Chondrocyte (in vitro differentiated cells): ENCODE results near the gene CDKN1C. TPM values are rescaled to one million over a fixed set of nuclear protein-coding genes. Genes with fewer than 3 reads are reported as not detected.

ENCODE experiments used
- DNase-seq: peaks from one replicate; pipeline ENCODE4 v3.0.0; 2021; ENCODE audit warnings: mixed read lengths, low spot score
- H3K27ac Mint-ChIP-seq: one replicate; pipeline ENCODE4 v1.8.0; 2021; ENCODE audit warnings: mild to moderate bottlenecking, moderate library complexity, mixed read lengths; ENCODE audit not compliant: unreplicated experiment
- H3K27me3 Mint-ChIP-seq: 2 replicates; pipeline ENCODE4 v1.8.0; 2021; ENCODE audit warnings: low read depth, mixed read lengths
- H3K36me3 Mint-ChIP-seq: 2 replicates; pipeline ENCODE4 v1.8.0; 2021; ENCODE audit warnings: low read depth, mixed read lengths
- H3K4me1 Mint-ChIP-seq: 2 replicates; pipeline ENCODE4 v1.8.0; 2021; ENCODE audit warnings: low read depth, mild to moderate bottlenecking, mixed read lengths
- H3K4me3 Mint-ChIP-seq: one replicate; pipeline ENCODE4 v1.8.0; 2021; ENCODE audit warnings: mild to moderate bottlenecking, moderate library complexity, mixed read lengths; ENCODE audit not compliant: unreplicated experiment
- H3K9me3 Mint-ChIP-seq: 2 replicates; pipeline ENCODE4 v1.8.0; 2021; ENCODE audit warnings: low read depth, mixed read lengths
- CTCF ChIP-seq: fragments of 200-600 bp; sonication (generic); IDR thresholded peaks from 2 replicates; pipeline ENCODE4 v1.5.0; 2021; ENCODE audit warnings: antibody characterized with exemption, mild to moderate bottlenecking, moderate library complexity
- total RNA-seq: library from RNA; stranded (reverse); gene quantifications from 3 replicates; pipeline ENCODE4 v1.2.1, GENCODE V29; 2021

CDKN1C gene
- total RNA-seq, 1 donor from 2014 or later: 14.6 TPM

DNA sequence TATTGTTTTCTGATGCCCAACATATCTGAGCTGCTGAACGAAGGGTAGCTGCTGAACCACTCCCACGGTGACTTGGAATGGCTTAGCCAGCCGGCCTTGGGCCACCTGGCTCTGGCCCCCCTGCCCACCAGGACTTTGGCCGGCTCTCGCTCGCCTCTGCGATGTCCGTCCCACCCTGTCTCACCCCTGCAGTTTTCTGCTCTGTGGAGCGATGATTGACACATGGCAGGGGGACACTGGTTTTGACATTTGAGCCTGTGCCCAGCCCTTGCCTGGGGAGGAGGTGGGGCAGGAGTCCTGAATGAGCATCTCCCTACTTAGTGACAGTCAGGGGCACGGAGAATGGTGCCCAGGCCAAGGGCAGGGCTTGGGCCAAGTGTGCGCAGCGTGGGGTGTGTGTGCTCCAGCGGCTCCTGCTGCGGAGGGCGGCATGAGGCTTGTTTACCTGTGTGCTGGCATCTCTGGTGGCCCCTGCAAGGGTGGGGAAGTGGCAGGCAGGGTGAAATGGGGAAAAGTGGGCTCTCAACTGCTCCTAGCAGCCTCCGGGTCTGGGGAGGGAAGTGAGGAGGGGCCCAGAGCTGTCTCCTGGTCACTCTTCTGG lies 15.7 kb upstream of the CDKN1C start:
- no peak for TF ChIP-seq CTCF
- peak overlapping the region; percentile 67 for H3K4me3 Mint-ChIP-seq
- H3K36me3 Mint-ChIP-seq: peaks cover 8% of the 10 kb centered on the region
- no peak for DNase-seq
- H3K9me3 Mint-ChIP-seq: peaks cover 6% of the 10 kb centered on the region
- H3K27me3 Mint-ChIP-seq: no peaks in the 10 kb centered on the region
- H3K4me1 Mint-ChIP-seq: peaks cover 28% of the 10 kb centered on the region
- peak overlapping the region; percentile 32 for H3K27ac Mint-ChIP-seq

GRCh38 chr11:2899080-2899783 lies 13.7 kb upstream of the CDKN1C start:
- no peak for TF ChIP-seq CTCF
- Mint-ChIP-seq H3K9me3 (no peaks in the 10 kb centered on the region), H3K4me3 (no peak overlapping the region), H3K4me1 (peaks cover 28% of the 10 kb centered on the region), H3K27ac (peak overlapping the region; percentile 79), H3K27me3 (no peaks in the 10 kb centered on the region), H3K36me3 (no peaks in the 10 kb centered on the region)
- DNase-seq: no peak

DNA sequence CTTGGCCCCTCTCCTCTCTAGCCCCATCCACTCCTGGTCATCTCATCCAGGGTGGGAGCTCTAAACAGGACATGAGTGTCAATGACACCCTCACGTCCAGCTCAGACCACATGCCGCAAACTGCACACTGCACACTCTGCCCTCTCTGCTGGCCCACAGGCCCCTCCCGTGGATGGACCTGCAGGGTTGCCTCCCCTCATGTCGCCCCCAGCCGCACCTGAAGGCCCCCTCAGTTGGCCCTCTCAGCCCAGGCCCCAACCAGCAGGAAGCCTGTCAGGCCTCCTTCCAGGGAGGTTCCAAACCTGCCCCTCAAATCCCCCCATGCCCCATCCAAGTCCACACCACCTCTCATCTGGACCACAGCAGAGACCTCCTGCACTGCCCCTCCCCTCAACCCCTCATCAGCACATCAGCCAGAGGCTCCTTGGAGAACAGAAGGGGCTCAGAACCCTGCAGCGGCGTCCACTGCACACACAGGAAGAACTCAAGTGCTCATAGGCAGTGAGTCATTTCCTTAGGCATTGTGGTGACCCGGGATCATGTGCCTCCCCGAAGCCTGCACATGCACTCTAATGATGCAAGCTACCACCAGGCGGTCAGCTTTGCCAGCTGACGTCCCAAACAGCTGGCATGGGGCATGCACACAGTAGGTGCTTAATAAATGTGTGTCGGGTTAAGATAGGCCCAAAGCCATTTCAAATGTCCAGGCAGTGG lies 12.9 kb upstream of the CDKN1C start:
- Mint-ChIP-seq H3K4me3 (no peak overlapping the region), H3K27ac (peak overlapping the region; percentile 90), H3K27me3 (no peaks in the 10 kb centered on the region), H3K9me3 (no peaks in the 10 kb centered on the region), H3K4me1 (peaks cover 24% of the 10 kb centered on the region), H3K36me3 (no peaks in the 10 kb centered on the region)
- DNase-seq: no peak
- no peak for TF ChIP-seq CTCF

DNA sequence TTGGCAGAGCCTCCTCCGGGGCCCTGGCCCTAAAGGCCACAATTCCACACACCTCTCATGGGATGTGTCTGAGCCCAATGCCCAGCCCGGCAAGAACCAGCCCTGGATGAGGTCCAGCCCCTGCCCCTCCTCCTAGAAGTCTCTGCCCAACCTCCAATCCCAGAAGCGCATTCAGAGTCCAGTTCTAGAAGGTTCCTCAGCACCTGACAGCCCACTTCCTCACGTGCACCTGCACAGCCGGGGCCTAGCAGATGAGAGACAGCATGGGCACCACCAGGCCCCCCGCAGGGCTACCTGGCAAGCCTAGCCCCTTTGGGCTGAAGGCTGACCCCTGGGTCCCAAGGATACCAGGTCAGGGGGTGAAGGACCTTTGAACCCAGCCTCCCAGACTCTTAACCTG lies 11.5 kb upstream of the CDKN1C start:
- no peak for DNase-seq
- H3K9me3 Mint-ChIP-seq: no peaks in the 10 kb centered on the region
- H3K27me3 Mint-ChIP-seq: no peaks in the 10 kb centered on the region
- H3K4me1 Mint-ChIP-seq: peaks cover 30% of the 10 kb centered on the region
- no peak overlapping the region for H3K27ac Mint-ChIP-seq
- no peak overlapping the region for H3K4me3 Mint-ChIP-seq
- no peaks in the 10 kb centered on the region for H3K36me3 Mint-ChIP-seq
- TF ChIP-seq CTCF: no peak

DNA sequence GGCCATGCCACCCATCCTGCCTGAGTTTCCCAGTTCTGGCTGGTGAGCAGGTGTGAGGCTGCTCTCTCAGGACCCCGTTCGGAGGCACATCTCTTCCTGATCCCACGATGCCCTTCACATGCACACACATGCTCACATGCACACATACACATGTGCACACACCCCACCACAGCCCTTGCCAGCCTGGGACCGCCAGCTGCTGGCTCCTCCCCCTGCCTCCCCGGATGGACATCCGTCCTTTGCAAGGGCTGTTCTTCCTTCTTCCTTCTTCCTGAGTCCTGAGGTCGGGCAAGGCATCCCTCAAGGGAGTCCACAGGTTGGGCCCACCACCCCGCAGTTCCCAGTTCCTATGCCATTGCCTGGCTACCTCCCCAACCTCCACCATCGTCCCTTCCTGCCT lies 10.5 kb upstream of the CDKN1C start:
- Mint-ChIP-seq H3K9me3 (no peaks in the 10 kb centered on the region), H3K36me3 (no peaks in the 10 kb centered on the region), H3K4me1 (peaks cover 33% of the 10 kb centered on the region), H3K27me3 (no peaks in the 10 kb centered on the region), H3K27ac (no peak overlapping the region), H3K4me3 (no peak overlapping the region)
- no peak for DNase-seq
- TF ChIP-seq CTCF: no peak
